HUES48 (cell line): Measurements from ENCODE around the gene PPP1CA.

ENCODE experiments used
- H3K27ac ChIP-seq: one replicate; pipeline ENCODE4 v1.7.0; 2013; ENCODE audit warnings: low read depth, low read length, inconsistent platforms
- H3K27me3 ChIP-seq: 2 replicates; pipeline ENCODE4 v1.6.1; 2013; ENCODE audit warnings: mild to moderate bottlenecking, low read length; ENCODE audit not compliant: control insufficient read depth, insufficient read depth
- H3K36me3 ChIP-seq: 2 replicates; pipeline ENCODE4 v1.6.1; 2013; ENCODE audit warnings: low read length; ENCODE audit not compliant: control insufficient read depth, insufficient read depth
- H3K4me1 ChIP-seq: 2 replicates; pipeline ENCODE4 v1.6.1; 2013; ENCODE audit warnings: mild to moderate bottlenecking, low read length; ENCODE audit not compliant: control insufficient read depth, insufficient read depth
- H3K4me3 ChIP-seq: 2 replicates; pipeline ENCODE4 v1.5.1; 2013; ENCODE audit warnings: mild to moderate bottlenecking, low read depth, low read length
- H3K9ac ChIP-seq: 2 replicates; pipeline ENCODE4 v1.6.1; 2013; ENCODE audit warnings: mild to moderate bottlenecking, low read depth, low read length, moderate library complexity
- H3K9me3 ChIP-seq: 2 replicates; pipeline ENCODE4 v1.6.1; 2013; ENCODE audit warnings: low read length; ENCODE audit not compliant: control insufficient read depth, insufficient read depth

Gene PPP1CA

GRCh38 chr11:67401495-67402191, at the start of gene PPP1CA:
TSS of gene PPP1CA (minus strand) at chr11:67401858. CDS start at chr11:67401782, 76 bp downstream.
- Histone ChIP-seq H3K4me1 (peaks cover 9% of the 10 kb centered on the region; the same call in 1 of the 2 replicates), H3K36me3 (peaks cover 33% of the 10 kb centered on the region), H3K27ac (peak within 1 kb of the TSS; percentile 90)

GRCh38 chr11:67450796-67451657, 49.4 kb upstream of the PPP1CA start:
- Histone ChIP-seq H3K9me3 (no peaks in the 10 kb centered on the region), H3K9ac (no peak overlapping the region), H3K4me1 (no peaks in the 10 kb centered on the region), H3K4me3 (no peak overlapping the region), H3K27ac (no peak overlapping the region), H3K36me3 (no peaks in the 10 kb centered on the region), H3K27me3 (no peaks in the 10 kb centered on the region)

More at GRCh38 chr11:67401495-67402191, at the start of gene PPP1CA:
- H3K9me3 ChIP-seq, result no peaks in the 10 kb centered on the region
- H3K4me3 ChIP-seq, result peak within 1 kb of the TSS; percentile 91
- no peaks in the 10 kb centered on the region for H3K27me3 ChIP-seq
- peak within 1 kb of the TSS; percentile 71 for H3K9ac ChIP-seq

GRCh38 chr11:67449116-67449844, 47.6 kb upstream of the PPP1CA start:
- no peak overlapping the region for H3K4me3 ChIP-seq
- no peak overlapping the region for H3K9ac ChIP-seq
- H3K4me1 ChIP-seq, result no peaks in the 10 kb centered on the region
- H3K9me3 ChIP-seq, result no peaks in the 10 kb centered on the region
- H3K36me3 ChIP-seq, result no peaks in the 10 kb centered on the region
- no peak overlapping the region for H3K27ac ChIP-seq
- no peaks in the 10 kb centered on the region for H3K27me3 ChIP-seq

GRCh38 chr11:67448220-67448609, 46.6 kb upstream of the PPP1CA start:
- H3K9me3 ChIP-seq, result no peaks in the 10 kb centered on the region
- no peak overlapping the region for H3K4me3 ChIP-seq
- no peak overlapping the region for H3K27ac ChIP-seq
- H3K9ac ChIP-seq, result no peak overlapping the region
- H3K36me3 ChIP-seq, result no peaks in the 10 kb centered on the region
- no peaks in the 10 kb centered on the region for H3K4me1 ChIP-seq
- no peaks in the 10 kb centered on the region for H3K27me3 ChIP-seq

- Histone ChIP-seq H3K4me3 (no peak overlapping the region), H3K27me3 (no peaks in the 10 kb centered on the region), H3K36me3 (peaks cover 14% of the 10 kb centered on the region), H3K4me1 (no peaks in the 10 kb centered on the region), H3K9ac (no peak overlapping the region), H3K9me3 (no peaks in the 10 kb centered on the region), H3K27ac (no peak overlapping the region)
These were observed 43.9 kb upstream of the PPP1CA start for GRCh38 chr11:67445515-67445914.

- peaks cover 3% of the 10 kb centered on the region; the same call in 1 of the 2 replicates for H3K4me1 ChIP-seq
- H3K9me3 ChIP-seq, result no peaks in the 10 kb centered on the region
- no peak overlapping the region for H3K9ac ChIP-seq
- H3K36me3 ChIP-seq, result peaks cover 39% of the 10 kb centered on the region
- H3K4me3 ChIP-seq, result peak overlapping the region; percentile 70
- peak overlapping the region; percentile 46 for H3K27ac ChIP-seq
- no peaks in the 10 kb centered on the region for H3K27me3 ChIP-seq
These were observed 41.1 kb upstream of the PPP1CA start for GRCh38 chr11:67442504-67443404.

GRCh38 chr11:67441731-67442351, 40.2 kb upstream of the PPP1CA start:
- peaks cover 10% of the 10 kb centered on the region for H3K4me1 ChIP-seq
- H3K27me3 ChIP-seq, result no peaks in the 10 kb centered on the region
- H3K36me3 ChIP-seq, result peaks cover 42% of the 10 kb centered on the region
- H3K9ac ChIP-seq, result no peak overlapping the region
- H3K27ac ChIP-seq, result no peak overlapping the region
- H3K4me3 ChIP-seq, result no peak overlapping the region
- H3K9me3 ChIP-seq, result no peaks in the 10 kb centered on the region

- H3K9ac ChIP-seq, result no peak overlapping the region
- H3K36me3 ChIP-seq, result peaks cover 42% of the 10 kb centered on the region
- peaks cover 14% of the 10 kb centered on the region for H3K4me1 ChIP-seq
- no peak overlapping the region for H3K4me3 ChIP-seq
- no peaks in the 10 kb centered on the region for H3K9me3 ChIP-seq
- H3K27ac ChIP-seq, result no peak overlapping the region
- no peaks in the 10 kb centered on the region for H3K27me3 ChIP-seq
These were observed 39.5 kb upstream of the PPP1CA start for GRCh38 chr11:67441098-67441563.

GRCh38 chr11:67440229-67441097, 38.8 kb upstream of the PPP1CA start:
- Histone ChIP-seq H3K27me3 (no peaks in the 10 kb centered on the region), H3K36me3 (peaks cover 42% of the 10 kb centered on the region), H3K27ac (no peak overlapping the region), H3K4me1 (peaks cover 17% of the 10 kb centered on the region), H3K9ac (no peak overlapping the region), H3K4me3 (no peak overlapping the region), H3K9me3 (no peaks in the 10 kb centered on the region)
